ENCODE data around the gene DEF6. TPM values are rescaled to one million over a fixed set of nuclear protein-coding genes. Genes with fewer than 3 reads are reported as not detected.
A peak's percentile ranks its signal among the peaks of the same experiment; 100 is the strongest.

Gene DEF6
- total and polyA plus RNA-seq, 3 experiments from 2014 or later = 71.2 to 183 (median 73.0) TPM

- no peaks in the 10 kb centered on the region for H3K27me3 Mint-ChIP-seq
- H3K27ac Mint-ChIP-seq = no peak overlapping the region
- peaks cover 34 to 61% (median 49%) of the 10 kb centered on the region in 3 donors for H3K4me1 Mint-ChIP-seq
- Histone ChIP-seq H3K4me1 (ENCODE audit: insufficient read depth, low read length) (peaks cover 23% of the 10 kb centered on the region), H3K27ac (ENCODE audit: low read depth, low read length) (no peak overlapping the region), H3K9me3 (ENCODE audit: low read length) (no peaks in the 10 kb centered on the region), H3K36me3 (ENCODE audit: insufficient read depth, low read length) (peaks cover 25% of the 10 kb centered on the region), H3K27me3 (ENCODE audit: insufficient read depth, low read length, poor library complexity, severe bottlenecking) (no peaks in the 10 kb centered on the region), H3K4me3 (ENCODE audit: low read length) (no peak overlapping the region)
- ChIA-PET POLR2A (no interaction called here), CTCF (interaction anchor here (1.3 kb wide), 1 partner anchor 13 kb away, joined by 5 read pairs; the partner anchor contains the start of gene PPARD)
- DNase-seq = no peak
- no peak overlapping the region for H3K4me3 Mint-ChIP-seq
- H3K9me3 Mint-ChIP-seq = no peaks in the 10 kb centered on the region
- peaks cover 20 to 82% (median 33%) of the 10 kb centered on the region in 3 donors for H3K36me3 Mint-ChIP-seq
Measured at GRCh38 chr6:35354361-35355135, 56.9 kb downstream of the DEF6 start.

- Histone ChIP-seq H3K9me3 (ENCODE audit: low read length) (no peaks in the 10 kb centered on the region), H3K36me3 (ENCODE audit: insufficient read depth, low read length) (peaks cover 25% of the 10 kb centered on the region), H3K4me3 (ENCODE audit: low read length) (no peak overlapping the region), H3K27ac (ENCODE audit: low read depth, low read length) (no peak overlapping the region), H3K27me3 (ENCODE audit: insufficient read depth, low read length, poor library complexity, severe bottlenecking) (no peaks in the 10 kb centered on the region), H3K4me1 (ENCODE audit: insufficient read depth, low read length) (peaks cover 20% of the 10 kb centered on the region)
- peaks cover 16 to 80% (median 28%) of the 10 kb centered on the region in 3 donors for H3K36me3 Mint-ChIP-seq
- no peak for DNase-seq
- no peaks in the 10 kb centered on the region for H3K9me3 Mint-ChIP-seq
- H3K27me3 Mint-ChIP-seq = no peaks in the 10 kb centered on the region
- H3K27ac Mint-ChIP-seq = peak overlapping the region in 2 of 8 donors; percentile 23 to 63
- ChIA-PET POLR2A (no interaction called here), CTCF (interaction anchor here (1.0 kb wide), 1 partner anchor 95 kb away, joined by 3 read pairs; no protein-coding TSS in a partner anchor)
- no peak overlapping the region for H3K4me3 Mint-ChIP-seq
- H3K4me1 Mint-ChIP-seq = peaks cover 31 to 63% (median 54%) of the 10 kb centered on the region in 3 donors
Measured at GRCh38 chr6:35356391-35356790, 58.8 kb downstream of the DEF6 start.

- Mint-ChIP-seq H3K27me3 (no peaks in the 10 kb centered on the region), H3K36me3 (peaks cover 14 to 73% (median 24%) of the 10 kb centered on the region in 3 donors), H3K4me1 (peaks cover 30 to 68% (median 63%) of the 10 kb centered on the region in 3 donors), H3K4me3 (no peak overlapping the region), H3K27ac (peak overlapping the region in 2 of 8 donors; percentile 25 to 38), H3K9me3 (no peaks in the 10 kb centered on the region)
- ChIA-PET CTCF (interaction anchor here (2.6 kb wide), 1 partner anchor 8 kb away, joined by 6 read pairs; no protein-coding TSS in a partner anchor), POLR2A (no interaction called here)
- DNase-seq = no peak
- Histone ChIP-seq H3K27ac (ENCODE audit: low read depth, low read length) (no peak overlapping the region), H3K4me3 (ENCODE audit: low read length) (no peak overlapping the region), H3K36me3 (ENCODE audit: insufficient read depth, low read length) (peaks cover 25% of the 10 kb centered on the region), H3K9me3 (ENCODE audit: low read length) (no peaks in the 10 kb centered on the region), H3K4me1 (ENCODE audit: insufficient read depth, low read length) (peaks cover 23% of the 10 kb centered on the region), H3K27me3 (ENCODE audit: insufficient read depth, low read length, poor library complexity, severe bottlenecking) (no peaks in the 10 kb centered on the region)
Measured at GRCh38 chr6:35357677-35358076, 60.1 kb downstream of the DEF6 start.

GRCh38 chr6:35358086-35358485 lies 60.5 kb downstream of the DEF6 start:
- no peaks in the 10 kb centered on the region for H3K9me3 ChIP-seq (ENCODE audit: low read length)
- Mint-ChIP-seq H3K27ac (peak overlapping the region in 1 of 8 donors; percentile 25), H3K9me3 (no peaks in the 10 kb centered on the region), H3K4me1 (peaks cover 29 to 68% (median 63%) of the 10 kb centered on the region in 3 donors), H3K4me3 (no peak overlapping the region), H3K27me3 (no peaks in the 10 kb centered on the region), H3K36me3 (peaks cover 10 to 69% (median 23%) of the 10 kb centered on the region in 3 donors)
- ChIA-PET CTCF (interaction anchor here (2.6 kb wide), 1 partner anchor 9 kb away, joined by 6 read pairs; no protein-coding TSS in a partner anchor), POLR2A (interaction anchor here (0.6 kb wide), 1 partner anchor 9 kb away, joined by 9 read pairs; no protein-coding TSS in a partner anchor)
- H3K36me3 ChIP-seq (ENCODE audit: insufficient read depth, low read length) = peaks cover 21% of the 10 kb centered on the region
- no peak overlapping the region for H3K4me3 ChIP-seq (ENCODE audit: low read length)
- H3K27me3 ChIP-seq (ENCODE audit: insufficient read depth, low read length, poor library complexity, severe bottlenecking) = no peaks in the 10 kb centered on the region
- peaks cover 27% of the 10 kb centered on the region for H3K4me1 ChIP-seq (ENCODE audit: insufficient read depth, low read length)
- no peak for DNase-seq
- H3K27ac ChIP-seq (ENCODE audit: low read depth, low read length) = no peak overlapping the region

- H3K36me3 ChIP-seq (ENCODE audit: insufficient read depth, low read length) = peaks cover 15% of the 10 kb centered on the region
- H3K4me1 ChIP-seq (ENCODE audit: insufficient read depth, low read length) = peaks cover 28% of the 10 kb centered on the region
- CTCF ChIA-PET = interaction anchor here (2.6 kb wide), 1 partner anchor 10 kb away, joined by 6 read pairs; no protein-coding TSS in a partner anchor
- POLR2A ChIA-PET = no interaction called here
- peaks cover 34 to 69% (median 65%) of the 10 kb centered on the region in 3 donors for H3K4me1 Mint-ChIP-seq
- no peak overlapping the region for H3K27ac ChIP-seq (ENCODE audit: low read depth, low read length)
- H3K4me3 ChIP-seq (ENCODE audit: low read length) = no peak overlapping the region
- H3K9me3 ChIP-seq (ENCODE audit: low read length) = no peaks in the 10 kb centered on the region
- no peaks in the 10 kb centered on the region for H3K27me3 Mint-ChIP-seq
- no peak for DNase-seq
- no peaks in the 10 kb centered on the region for H3K9me3 Mint-ChIP-seq
- H3K36me3 Mint-ChIP-seq = peaks cover 8 to 64% (median 18%) of the 10 kb centered on the region in 3 donors
- H3K27me3 ChIP-seq (ENCODE audit: insufficient read depth, low read length, poor library complexity, severe bottlenecking) = no peaks in the 10 kb centered on the region
- no peak overlapping the region for H3K27ac Mint-ChIP-seq
- H3K4me3 Mint-ChIP-seq = no peak overlapping the region
Measured at GRCh38 chr6:35359346-35359743, 61.7 kb downstream of the DEF6 start.

GRCh38 chr6:35359744-35360348 lies 62.2 kb downstream of the DEF6 start:
- H3K4me1 Mint-ChIP-seq = peaks cover 34 to 65% (median 60%) of the 10 kb centered on the region in 3 donors
- CTCF ChIA-PET = interaction anchor here (1.7 to 2.6 kb wide), 2 partner anchors 10 to 89 kb away, joined by 6 read pairs; no protein-coding TSS in a partner anchor
- H3K36me3 ChIP-seq (ENCODE audit: insufficient read depth, low read length) = peaks cover 13% of the 10 kb centered on the region

GRCh38 chr6:35360349-35361138 lies 62.9 kb downstream of the DEF6 start:
- no peak overlapping the region for H3K4me3 ChIP-seq (ENCODE audit: low read length)
- no peak for DNase-seq
- Mint-ChIP-seq H3K4me1 (peaks cover 34 to 65% (median 61%) of the 10 kb centered on the region in 3 donors), H3K27me3 (no peaks in the 10 kb centered on the region), H3K9me3 (no peaks in the 10 kb centered on the region), H3K27ac (peak overlapping the region in 5 of 8 donors; percentile 19 to 79 (median 45)), H3K4me3 (no peak overlapping the region), H3K36me3 (peaks cover 8 to 55% (median 16%) of the 10 kb centered on the region in 3 donors)
- H3K4me1 ChIP-seq (ENCODE audit: insufficient read depth, low read length) = peaks cover 29% of the 10 kb centered on the region
- no peak overlapping the region for H3K27ac ChIP-seq (ENCODE audit: low read depth, low read length)
- no peaks in the 10 kb centered on the region for H3K9me3 ChIP-seq (ENCODE audit: low read length)
- ChIA-PET POLR2A (no interaction called here), CTCF (interaction anchor here (0.9 to 2.6 kb wide), 3 partner anchors 9 to 89 kb away, joined by 3 to 6 read pairs (median 6); no protein-coding TSS in a partner anchor)
- H3K27me3 ChIP-seq (ENCODE audit: insufficient read depth, low read length, poor library complexity, severe bottlenecking) = no peaks in the 10 kb centered on the region
- H3K36me3 ChIP-seq (ENCODE audit: insufficient read depth, low read length) = peaks cover 11% of the 10 kb centered on the region

More at GRCh38 chr6:35359744-35360348, 62.2 kb downstream of the DEF6 start:
- H3K27me3 ChIP-seq (ENCODE audit: insufficient read depth, low read length, poor library complexity, severe bottlenecking) = no peaks in the 10 kb centered on the region
- DNase-seq = no peak
- H3K4me3 ChIP-seq (ENCODE audit: low read length) = no peak overlapping the region
- Mint-ChIP-seq H3K27me3 (no peaks in the 10 kb centered on the region), H3K36me3 (peaks cover 8 to 59% (median 16%) of the 10 kb centered on the region in 3 donors), H3K4me3 (no peak overlapping the region), H3K27ac (peak overlapping the region in 3 of 8 donors; percentile 26 to 45 (median 30)), H3K9me3 (no peaks in the 10 kb centered on the region)
- POLR2A ChIA-PET = no interaction called here
- no peak overlapping the region for H3K27ac ChIP-seq (ENCODE audit: low read depth, low read length)
- no peaks in the 10 kb centered on the region for H3K9me3 ChIP-seq (ENCODE audit: low read length)
- H3K4me1 ChIP-seq (ENCODE audit: insufficient read depth, low read length) = peaks cover 28% of the 10 kb centered on the region
